Measurements from ENCODE around the gene SEMA4A. TPM values are rescaled to one million over a fixed set of nuclear protein-coding genes. Genes with fewer than 3 reads are reported as not detected.
A peak's percentile ranks its signal among the peaks of the same experiment; 100 is the strongest.

The SEMA4A gene
- total RNA-seq, 1 donor from 2014 or later, result 7.0 TPM

DNA sequence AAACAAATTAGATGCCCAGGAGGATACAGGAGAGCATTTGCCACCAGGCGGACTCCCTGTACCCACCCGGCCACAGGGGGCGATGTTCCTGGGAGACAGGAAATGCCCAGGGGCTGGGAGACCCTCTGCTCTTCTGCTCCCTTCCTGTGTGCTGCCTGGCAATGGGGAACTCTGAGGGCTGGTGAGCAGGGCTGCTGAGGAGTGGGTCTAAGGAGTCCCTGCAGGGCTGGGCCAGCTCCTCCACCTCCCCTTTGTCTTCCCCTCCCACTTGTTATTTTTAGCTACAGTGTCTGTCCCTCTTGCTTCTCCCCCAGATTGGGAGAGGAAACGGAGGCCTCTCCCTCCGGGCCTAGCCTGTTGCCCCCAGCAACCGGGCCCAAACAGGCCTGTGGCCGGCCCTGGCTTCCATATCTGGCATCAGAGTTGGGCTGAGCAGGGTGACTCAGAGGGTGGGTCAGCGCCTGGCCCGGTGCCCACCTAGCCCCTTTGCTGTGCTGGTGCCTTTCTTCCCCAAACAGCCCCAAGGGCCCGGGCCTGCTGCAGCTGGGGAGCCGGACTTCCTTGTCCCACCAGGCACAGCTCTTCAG, 27.2 kb upstream of the SEMA4A start:
- Mint-ChIP-seq H3K4me1 (peaks cover 44% of the 10 kb centered on the region), H3K4me3 (peak overlapping the region; percentile 7)

DNA sequence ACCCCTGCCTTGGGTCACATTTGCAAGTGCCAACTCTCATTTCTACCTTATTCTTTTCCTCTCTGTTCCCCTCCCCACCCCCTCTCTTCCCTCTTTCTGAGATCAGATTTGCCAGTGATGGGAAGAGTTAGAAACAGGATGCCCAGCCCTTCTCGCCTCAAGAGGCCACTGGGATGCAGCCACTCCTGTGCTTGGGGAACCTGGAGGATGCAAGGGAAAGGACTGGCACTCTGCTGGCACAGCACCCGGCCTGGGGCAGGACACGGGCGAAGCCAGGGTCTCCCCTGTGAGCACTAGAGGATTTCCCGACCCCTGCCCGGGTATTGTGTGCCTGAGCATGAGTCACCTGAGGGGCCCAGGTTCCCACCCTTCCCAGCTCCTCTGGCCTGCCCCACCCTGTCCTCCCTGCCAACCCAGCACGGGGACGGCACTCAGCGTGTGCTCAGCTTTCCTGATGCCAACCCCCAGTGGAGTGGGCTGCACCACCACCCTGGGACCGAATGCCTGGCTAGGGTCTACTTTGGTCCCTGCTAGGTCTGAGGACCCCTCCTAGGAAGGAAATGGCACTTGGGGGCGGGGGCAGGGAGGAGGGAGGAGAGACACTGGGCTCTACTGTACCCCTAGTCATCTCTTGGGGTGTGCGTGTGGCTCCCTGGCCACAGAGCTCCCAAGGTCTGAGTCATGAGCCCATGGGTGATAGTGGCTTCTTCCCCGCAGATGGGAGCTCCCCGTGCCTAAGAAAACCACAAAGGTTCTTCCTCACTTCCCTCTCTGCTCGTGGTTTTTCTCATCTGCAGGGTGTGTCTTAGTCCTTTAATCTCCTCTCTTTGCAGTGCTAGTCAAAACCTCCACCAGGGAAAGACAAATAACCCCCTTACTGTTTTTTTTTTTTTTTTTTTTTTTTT, 26.5 kb upstream of the SEMA4A start:
- DNase-seq (peak; percentile 64), ATAC-seq (ENCODE audit: low read depth) (peak; percentile 73)
- intact Hi-C loops (cut with micrococcal nuclease), result loop anchor here (1.0 kb wide), 3 partner anchors 13 to 30 kb away; partner anchors contain the start of gene LMNA
- peak overlapping the region; percentile 17 for H3K4me3 Mint-ChIP-seq
- ChIA-PET POLR2A (interaction anchor here (0.6 to 7.2 kb wide), 13 partner anchors 10 to 401 kb away, joined by 3 to 154 read pairs (median 4); partner anchors contain the start of genes LMNA and PMF1), CTCF (interaction anchor here (0.7 to 12.0 kb wide), 3 partner anchors 32 to 129 kb away, joined by 3 to 422 read pairs (median 3); no protein-coding TSS in a partner anchor)
- no peak for TF ChIP-seq CTCF (IDR thresholded peaks at IDR 0.05)
- H3K4me1 Mint-ChIP-seq, result peaks cover 44% of the 10 kb centered on the region
- peak overlapping the region; percentile 44 for H3K27ac Mint-ChIP-seq
- no peaks in the 10 kb centered on the region for H3K9me3 Mint-ChIP-seq
- peaks cover 4% of the 10 kb centered on the region for H3K27me3 Mint-ChIP-seq
- no peaks in the 10 kb centered on the region for H3K36me3 Mint-ChIP-seq (ENCODE audit: low read depth)

More for the DNA sequence above, 27.2 kb upstream of the SEMA4A start:
- CTCF ChIA-PET, result interaction anchor here (1.2 to 12.0 kb wide), 2 partner anchors 31 to 99 kb away, joined by 3 to 422 read pairs; no protein-coding TSS in a partner anchor
- TF ChIP-seq CTCF (IDR thresholded peaks at IDR 0.05), result no peak
- Mint-ChIP-seq H3K9me3 (no peaks in the 10 kb centered on the region), H3K27me3 (peaks cover 4% of the 10 kb centered on the region), H3K27ac (peak overlapping the region; percentile 44), H3K36me3 (ENCODE audit: low read depth) (no peaks in the 10 kb centered on the region)
- ATAC-seq (ENCODE audit: low read depth) (peak; percentile 33), DNase-seq (peak; percentile 61)
- POLR2A ChIA-PET, result interaction anchor here (0.6 to 7.2 kb wide), 9 partner anchors 9 to 87 kb away, joined by 3 to 154 read pairs (median 6); partner anchors contain the start of genes LMNA and PMF1
- intact Hi-C loops (cut with micrococcal nuclease), result no loop called here

DNA sequence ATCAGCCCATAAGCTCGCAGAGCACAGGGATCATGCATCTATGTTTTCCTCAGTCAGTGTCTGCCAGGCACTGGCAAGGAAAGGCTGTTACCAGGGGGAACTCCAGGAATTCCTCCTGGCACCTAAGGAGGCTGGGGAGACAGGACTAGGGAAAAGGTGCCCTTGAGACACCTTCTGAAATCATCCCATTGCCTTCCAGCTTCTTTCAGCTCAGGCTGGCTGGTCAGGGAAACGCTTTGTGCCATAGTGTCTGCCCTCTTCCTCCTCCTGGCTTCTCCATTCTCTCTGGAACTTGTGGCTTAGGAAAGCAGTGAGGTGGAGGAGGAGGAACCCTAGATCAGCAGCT, 25.1 kb upstream of the SEMA4A start:
- no peaks in the 10 kb centered on the region for H3K9me3 Mint-ChIP-seq
- DNase-seq, result no peak
- intact Hi-C loops (cut with micrococcal nuclease), result no loop called here
- H3K27me3 Mint-ChIP-seq, result no peaks in the 10 kb centered on the region
- TF ChIP-seq CTCF (IDR thresholded peaks at IDR 0.05), result no peak
- peaks cover 41% of the 10 kb centered on the region for H3K4me1 Mint-ChIP-seq
- H3K36me3 Mint-ChIP-seq (ENCODE audit: low read depth), result no peaks in the 10 kb centered on the region
- H3K27ac Mint-ChIP-seq, result no peak overlapping the region
- ChIA-PET CTCF (interaction anchor here (0.6 to 12.0 kb wide), 7 partner anchors 12 to 97 kb away, joined by 3 to 422 read pairs (median 4); partner anchors contain the start of gene LMNA), POLR2A (interaction anchor here (0.6 to 7.2 kb wide), 6 partner anchors 10 to 131 kb away, joined by 3 to 154 read pairs (median 4); partner anchors contain the start of gene PMF1)
- H3K4me3 Mint-ChIP-seq, result no peak overlapping the region
- no peak for ATAC-seq (ENCODE audit: low read depth)

GRCh38 chr1:156128654-156129597, 24.5 kb upstream of the SEMA4A start:
- ATAC-seq (ENCODE audit: low read depth), result no peak

More at GRCh38 chr1:156128654-156129597, 24.5 kb upstream of the SEMA4A start:
- no peak for TF ChIP-seq CTCF (IDR thresholded peaks at IDR 0.05)
- no peaks in the 10 kb centered on the region for H3K36me3 Mint-ChIP-seq (ENCODE audit: low read depth)
- no peak overlapping the region for H3K4me3 Mint-ChIP-seq
- intact Hi-C loops (cut with micrococcal nuclease), result no loop called here
- DNase-seq, result no peak
- no peaks in the 10 kb centered on the region for H3K27me3 Mint-ChIP-seq
- H3K27ac Mint-ChIP-seq, result no peak overlapping the region
- ChIA-PET CTCF (interaction anchor here (0.6 to 12.0 kb wide), 11 partner anchors 8 to 97 kb away, joined by 3 to 422 read pairs (median 4); partner anchors contain the start of gene LMNA), POLR2A (interaction anchor here (0.6 to 7.2 kb wide), 7 partner anchors 10 to 153 kb away, joined by 3 to 154 read pairs (median 4); partner anchors contain the start of gene PMF1)
- no peaks in the 10 kb centered on the region for H3K9me3 Mint-ChIP-seq
- H3K4me1 Mint-ChIP-seq, result peaks cover 35% of the 10 kb centered on the region
